ENCODE results near the gene RCAN2.

RCAN2 gene

DNA sequence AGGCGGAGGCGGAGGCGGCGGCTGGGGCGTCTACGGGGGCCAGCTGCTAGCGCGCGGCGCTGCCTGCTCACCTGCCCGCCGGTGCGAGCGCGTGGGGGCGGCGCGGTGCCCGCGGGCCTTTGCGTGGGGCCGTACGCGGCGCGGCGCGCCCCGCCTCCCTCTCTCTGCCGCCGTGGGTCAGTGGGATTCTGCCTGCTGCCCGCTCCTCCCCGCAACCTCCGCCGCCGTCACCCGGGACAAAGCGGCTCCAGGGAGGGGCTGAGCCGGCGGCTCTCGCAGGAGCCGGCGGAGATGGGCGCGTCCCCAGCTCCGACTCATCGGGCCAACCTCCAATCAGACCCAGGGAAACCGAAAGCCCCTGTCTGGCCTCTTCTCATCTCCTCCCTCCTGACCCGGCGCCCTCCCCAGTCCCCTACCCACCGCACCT lies at the start of gene RCAN2:
Gene RCAN2 (minus strand): TSS at position 249 of the 427 bp plus-strand sequence.
- H3K36me3 Mint-ChIP-seq (ENCODE audit: insufficient read depth) = peaks cover 4% of the 10 kb centered on the region
- no peak within 1 kb of the TSS for H3K27ac Mint-ChIP-seq (ENCODE audit: low read depth)

DNA sequence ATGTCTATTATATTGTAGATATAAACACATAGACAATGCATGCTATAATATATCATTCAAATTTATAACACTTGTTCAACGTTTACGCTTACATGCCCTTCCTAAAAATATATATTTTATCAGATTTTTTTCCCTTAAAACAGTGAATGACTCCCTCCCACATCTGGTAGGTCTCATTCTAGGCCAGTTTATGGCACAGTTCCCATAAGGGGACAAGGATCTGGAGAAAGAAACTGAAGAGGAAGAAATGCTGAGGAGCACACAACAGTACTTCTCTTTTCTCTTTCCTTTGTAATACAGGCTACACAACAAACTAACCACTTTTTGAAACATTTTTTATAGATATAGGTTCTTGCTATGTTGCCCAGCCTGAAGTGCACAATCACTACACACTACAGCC lies 48.6 kb upstream of the RCAN2 start:
- no peaks in the 10 kb centered on the region for H3K36me3 Mint-ChIP-seq (ENCODE audit: insufficient read depth)
- H3K4me3 Mint-ChIP-seq = no peak overlapping the region
- peaks cover 85% of the 10 kb centered on the region for H3K27me3 Mint-ChIP-seq
- ATAC-seq (replicated peaks; ENCODE audit: extremely low read depth, poor library complexity, severe bottlenecking) (no peak), DNase-seq (ENCODE audit: low spot score in 2 of 2) (no peak)
- H3K27ac Mint-ChIP-seq (ENCODE audit: low read depth) = no peak overlapping the region
- H3K4me1 Mint-ChIP-seq = no peaks in the 10 kb centered on the region
- peaks cover 6% of the 10 kb centered on the region for H3K9me3 Mint-ChIP-seq

More for the DNA sequence above, at the start of gene RCAN2:
- DNase-seq (ENCODE audit: low spot score in 2 of 2) (no peak), ATAC-seq (replicated peaks; ENCODE audit: extremely low read depth, poor library complexity, severe bottlenecking) (peak; percentile 45)
- no peaks in the 10 kb centered on the region for H3K4me1 Mint-ChIP-seq
- no peaks in the 10 kb centered on the region for H3K9me3 Mint-ChIP-seq
- peak within 1 kb of the TSS; percentile 64 for H3K4me3 Mint-ChIP-seq
- H3K27me3 Mint-ChIP-seq = peaks cover 90% of the 10 kb centered on the region

DNA sequence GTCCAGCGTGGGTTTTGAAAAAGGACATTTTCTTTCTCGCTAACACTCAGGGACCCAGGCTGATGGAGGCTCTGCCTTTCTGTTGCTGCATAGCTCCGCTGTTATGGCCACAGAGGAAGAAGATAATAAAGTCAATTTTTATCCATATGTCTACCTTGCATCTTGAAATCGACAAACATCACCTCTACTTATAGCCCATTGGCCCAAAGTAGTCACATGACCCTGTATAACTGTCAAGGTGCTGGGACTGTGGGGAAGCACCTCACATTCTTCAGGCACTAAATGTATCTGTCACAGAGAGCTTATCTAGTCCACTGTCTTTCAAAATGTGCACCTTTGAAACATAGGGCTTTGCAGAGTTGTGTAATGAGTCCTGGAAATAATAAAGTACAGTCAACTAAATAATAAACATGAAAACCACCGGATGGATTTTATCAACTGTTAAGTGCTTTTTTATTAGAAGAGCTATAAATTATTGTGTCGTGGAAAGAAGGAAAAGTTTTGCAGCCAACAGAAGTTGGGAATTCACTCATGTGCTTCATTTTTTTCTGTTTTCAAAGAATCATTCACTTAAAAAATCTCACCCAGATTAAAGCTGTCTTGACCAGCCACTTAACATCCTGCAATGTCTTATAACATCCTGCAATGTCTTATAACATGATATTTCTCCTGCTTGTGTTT lies 47.7 kb upstream of the RCAN2 start:
- Mint-ChIP-seq H3K9me3 (peaks cover 5% of the 10 kb centered on the region), H3K4me1 (no peaks in the 10 kb centered on the region), H3K36me3 (ENCODE audit: insufficient read depth) (no peaks in the 10 kb centered on the region), H3K27me3 (peaks cover 77% of the 10 kb centered on the region), H3K4me3 (no peak overlapping the region), H3K27ac (ENCODE audit: low read depth) (no peak overlapping the region)
- DNase-seq (ENCODE audit: low spot score in 2 of 2) = no peak
- no peak for ATAC-seq (replicated peaks; ENCODE audit: extremely low read depth, poor library complexity, severe bottlenecking)

DNA sequence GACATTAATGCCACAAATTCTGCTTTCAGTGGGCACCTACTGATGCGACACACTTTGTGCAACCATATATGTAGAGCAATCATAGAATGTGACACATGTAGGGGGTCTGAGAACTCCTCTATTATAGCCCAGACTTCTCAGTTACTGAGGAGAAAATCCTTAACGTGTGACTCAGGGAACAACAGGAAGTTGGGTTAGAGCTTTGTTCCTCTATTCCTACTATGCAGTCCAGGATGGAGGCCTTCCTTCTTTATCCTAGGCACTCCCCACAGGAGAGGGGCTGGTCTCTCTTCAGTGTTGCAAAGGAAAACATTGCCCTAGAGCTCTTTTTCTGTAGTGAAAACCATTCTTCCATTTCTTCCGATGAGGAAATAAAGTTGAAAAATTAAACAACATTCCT lies 39.6 kb upstream of the RCAN2 start:
- no peak overlapping the region for H3K27ac Mint-ChIP-seq (ENCODE audit: low read depth)
- H3K36me3 Mint-ChIP-seq (ENCODE audit: insufficient read depth) = no peaks in the 10 kb centered on the region
- no peaks in the 10 kb centered on the region for H3K9me3 Mint-ChIP-seq
- DNase-seq (ENCODE audit: low spot score in 2 of 2) (no peak), ATAC-seq (replicated peaks; ENCODE audit: extremely low read depth, poor library complexity, severe bottlenecking) (no peak)
- no peaks in the 10 kb centered on the region for H3K4me1 Mint-ChIP-seq
- H3K27me3 Mint-ChIP-seq = peaks cover 68% of the 10 kb centered on the region
- no peak overlapping the region for H3K4me3 Mint-ChIP-seq

DNA sequence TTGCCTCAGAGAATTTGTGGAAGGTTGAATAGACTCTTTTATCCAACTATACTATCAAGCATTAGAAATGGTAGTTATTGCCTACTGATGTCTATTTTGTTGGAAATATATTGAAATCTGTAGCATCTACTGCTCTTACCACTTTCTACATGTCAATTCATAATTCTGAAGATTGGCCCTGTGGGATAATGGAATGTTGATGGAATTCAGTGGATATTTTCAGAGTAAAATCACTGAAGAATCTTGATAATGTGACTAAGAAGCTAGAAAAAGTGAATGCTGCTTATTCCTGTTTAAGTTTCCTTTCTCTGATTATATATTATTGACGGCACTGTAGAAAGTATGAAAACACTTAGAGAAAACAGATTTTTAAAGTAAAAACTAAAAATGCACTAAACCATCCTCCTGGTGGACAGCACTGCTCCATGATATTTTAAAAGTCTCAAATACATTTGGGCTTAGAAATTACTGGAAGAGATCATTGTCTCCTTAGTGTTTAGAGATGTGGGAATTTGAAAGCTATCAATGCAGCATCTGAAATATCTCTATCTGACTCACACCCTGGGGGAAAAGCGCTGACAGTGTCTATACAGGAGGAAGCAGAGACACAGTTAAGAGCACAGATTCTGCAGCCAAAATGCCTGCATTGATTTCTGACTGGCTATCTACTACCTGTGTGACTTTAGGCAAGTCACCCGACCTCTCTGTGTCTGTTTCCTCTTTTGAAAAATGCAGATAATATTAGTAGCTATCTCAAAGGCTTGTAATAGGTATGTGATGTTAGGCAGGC lies 37.9 kb upstream of the RCAN2 start:
- ATAC-seq (replicated peaks; ENCODE audit: extremely low read depth, poor library complexity, severe bottlenecking) (no peak), DNase-seq (ENCODE audit: low spot score in 2 of 2) (no peak)
- peaks cover 75% of the 10 kb centered on the region for H3K27me3 Mint-ChIP-seq
- no peak overlapping the region for H3K27ac Mint-ChIP-seq (ENCODE audit: low read depth)
- no peaks in the 10 kb centered on the region for H3K36me3 Mint-ChIP-seq (ENCODE audit: insufficient read depth)
- no peaks in the 10 kb centered on the region for H3K9me3 Mint-ChIP-seq
- no peak overlapping the region for H3K4me3 Mint-ChIP-seq
- no peaks in the 10 kb centered on the region for H3K4me1 Mint-ChIP-seq

DNA sequence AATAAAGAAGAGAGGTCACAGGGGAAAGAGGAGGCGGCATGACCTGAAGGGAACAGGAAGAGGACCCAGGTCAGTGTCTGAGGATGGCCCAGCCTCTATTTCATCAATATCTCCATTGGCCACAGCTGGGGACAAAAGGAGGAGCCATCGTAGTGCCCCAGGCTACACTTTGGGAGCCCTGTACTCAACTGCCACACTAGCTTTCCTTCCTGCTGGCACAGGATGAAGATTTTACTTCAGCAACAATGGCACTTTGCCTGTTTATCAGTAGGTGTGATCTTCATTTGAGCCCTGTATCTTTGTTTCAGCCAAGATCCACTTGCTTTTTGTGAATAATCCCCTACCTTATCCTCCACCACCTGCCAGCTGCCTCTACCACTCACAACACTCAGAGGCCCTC lies 35.4 kb upstream of the RCAN2 start:
- DNase-seq (ENCODE audit: low spot score in 2 of 2) = no peak
- Mint-ChIP-seq H3K9me3 (no peaks in the 10 kb centered on the region), H3K4me1 (no peaks in the 10 kb centered on the region), H3K27ac (ENCODE audit: low read depth) (no peak overlapping the region), H3K27me3 (peaks cover 82% of the 10 kb centered on the region), H3K4me3 (no peak overlapping the region), H3K36me3 (ENCODE audit: insufficient read depth) (no peaks in the 10 kb centered on the region)
- ATAC-seq (replicated peaks; ENCODE audit: extremely low read depth, poor library complexity, severe bottlenecking) = no peak

DNA sequence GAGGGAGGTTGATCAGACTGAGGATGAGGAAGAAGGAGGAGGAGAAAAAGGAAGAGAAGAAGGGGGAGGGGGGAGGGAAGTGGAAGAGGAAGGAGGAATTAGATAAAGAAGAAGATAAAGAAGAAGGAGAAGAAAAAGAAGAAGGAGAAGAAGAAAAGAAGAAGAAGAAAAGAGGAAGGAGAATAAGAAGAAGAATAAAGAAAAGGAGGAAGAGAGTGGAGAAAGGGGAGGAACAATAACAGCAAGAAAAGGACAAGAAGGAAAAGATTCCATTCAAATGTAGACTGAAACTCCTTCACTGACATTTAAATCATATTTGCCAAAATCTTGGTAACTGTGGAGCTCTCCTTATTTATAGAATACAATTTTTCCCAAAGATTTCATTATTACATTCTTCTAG lies 34.3 kb upstream of the RCAN2 start:
- Mint-ChIP-seq H3K4me3 (no peak overlapping the region), H3K27ac (ENCODE audit: low read depth) (no peak overlapping the region), H3K9me3 (no peaks in the 10 kb centered on the region), H3K36me3 (ENCODE audit: insufficient read depth) (no peaks in the 10 kb centered on the region), H3K4me1 (no peaks in the 10 kb centered on the region), H3K27me3 (peaks cover 81% of the 10 kb centered on the region)
- no peak for ATAC-seq (replicated peaks; ENCODE audit: extremely low read depth, poor library complexity, severe bottlenecking)
- DNase-seq (ENCODE audit: low spot score in 2 of 2) = no peak

DNA sequence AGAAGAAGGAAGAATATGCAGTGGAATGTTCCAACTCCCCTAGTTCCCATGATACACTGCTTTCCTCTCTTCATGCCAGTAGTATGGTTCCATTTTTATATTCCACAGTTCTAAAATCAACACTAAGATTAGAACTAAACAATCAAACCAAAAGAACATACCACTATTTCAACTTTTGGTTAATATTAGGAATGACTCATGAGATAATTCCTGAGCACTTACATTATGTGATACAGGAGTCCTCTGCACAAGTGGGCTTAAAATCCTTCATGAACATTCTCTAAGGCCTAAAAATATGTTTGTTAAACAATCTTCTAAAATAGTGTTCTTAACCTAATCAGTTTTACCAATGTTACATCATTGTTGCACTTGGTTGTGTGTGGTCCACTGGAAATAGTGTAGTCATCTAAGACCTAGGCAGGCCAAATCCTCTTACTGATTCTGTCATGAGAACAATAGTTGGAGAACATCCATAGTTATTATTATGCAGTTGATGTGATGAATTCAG lies 30.3 kb upstream of the RCAN2 start:
- peaks cover 46% of the 10 kb centered on the region for H3K27me3 Mint-ChIP-seq
- H3K4me1 Mint-ChIP-seq = no peaks in the 10 kb centered on the region
- H3K4me3 Mint-ChIP-seq = no peak overlapping the region
- H3K27ac Mint-ChIP-seq (ENCODE audit: low read depth) = no peak overlapping the region
- no peaks in the 10 kb centered on the region for H3K9me3 Mint-ChIP-seq
- DNase-seq (ENCODE audit: low spot score in 2 of 2) (no peak), ATAC-seq (replicated peaks; ENCODE audit: extremely low read depth, poor library complexity, severe bottlenecking) (no peak)
- H3K36me3 Mint-ChIP-seq (ENCODE audit: insufficient read depth) = no peaks in the 10 kb centered on the region

DNA sequence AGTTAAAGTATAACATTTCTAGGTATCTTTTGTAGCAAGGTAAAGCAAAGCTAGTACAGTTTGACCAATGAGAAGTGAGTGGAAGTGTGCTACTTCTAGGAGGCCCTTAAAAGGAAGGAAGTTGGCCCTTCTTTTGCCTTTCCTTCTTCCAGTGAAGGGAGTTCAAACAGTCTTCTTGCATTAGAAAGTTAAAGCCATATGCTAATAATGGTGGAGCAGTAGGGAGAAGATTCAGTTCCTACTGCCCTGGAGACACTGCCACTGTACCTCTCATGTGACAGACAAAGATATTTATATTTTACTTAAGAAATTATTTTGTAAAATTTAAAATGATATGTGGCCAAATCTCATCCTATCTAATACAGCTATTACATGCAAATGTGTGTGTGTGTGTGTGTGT lies 26.0 kb upstream of the RCAN2 start:
- no peaks in the 10 kb centered on the region for H3K36me3 Mint-ChIP-seq (ENCODE audit: insufficient read depth)
- no peak overlapping the region for H3K27ac Mint-ChIP-seq (ENCODE audit: low read depth)
- DNase-seq (ENCODE audit: low spot score in 2 of 2) = no peak
- no peak overlapping the region for H3K4me3 Mint-ChIP-seq
- no peaks in the 10 kb centered on the region for H3K4me1 Mint-ChIP-seq
- H3K9me3 Mint-ChIP-seq = no peaks in the 10 kb centered on the region
- no peak for ATAC-seq (replicated peaks; ENCODE audit: extremely low read depth, poor library complexity, severe bottlenecking)
- H3K27me3 Mint-ChIP-seq = peaks cover 11% of the 10 kb centered on the region

DNA sequence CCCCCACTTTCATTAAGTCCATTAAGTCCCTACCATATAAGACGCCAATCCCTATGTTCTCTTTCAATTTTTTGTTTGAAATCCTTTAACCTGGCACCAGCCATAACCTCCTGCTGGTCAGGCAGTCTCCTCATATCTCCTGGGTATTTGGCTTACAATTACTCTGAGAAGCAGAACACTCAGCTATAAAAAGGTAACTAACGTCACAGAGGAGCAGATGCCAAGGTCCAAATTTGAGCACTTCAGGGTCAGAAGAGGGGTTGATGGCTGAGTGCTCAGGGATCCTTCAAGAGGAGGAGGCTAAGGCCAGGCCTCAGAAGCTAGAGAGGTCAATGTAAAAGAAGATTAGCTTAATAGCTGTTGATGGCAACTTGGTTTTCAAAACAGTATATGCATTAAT lies 22.3 kb upstream of the RCAN2 start:
- Mint-ChIP-seq H3K9me3 (no peaks in the 10 kb centered on the region), H3K36me3 (ENCODE audit: insufficient read depth) (no peaks in the 10 kb centered on the region), H3K4me1 (no peaks in the 10 kb centered on the region), H3K4me3 (no peak overlapping the region), H3K27me3 (peaks cover 6% of the 10 kb centered on the region), H3K27ac (ENCODE audit: low read depth) (no peak overlapping the region)
- DNase-seq (ENCODE audit: low spot score in 2 of 2) (no peak), ATAC-seq (replicated peaks; ENCODE audit: extremely low read depth, poor library complexity, severe bottlenecking) (no peak)

DNA sequence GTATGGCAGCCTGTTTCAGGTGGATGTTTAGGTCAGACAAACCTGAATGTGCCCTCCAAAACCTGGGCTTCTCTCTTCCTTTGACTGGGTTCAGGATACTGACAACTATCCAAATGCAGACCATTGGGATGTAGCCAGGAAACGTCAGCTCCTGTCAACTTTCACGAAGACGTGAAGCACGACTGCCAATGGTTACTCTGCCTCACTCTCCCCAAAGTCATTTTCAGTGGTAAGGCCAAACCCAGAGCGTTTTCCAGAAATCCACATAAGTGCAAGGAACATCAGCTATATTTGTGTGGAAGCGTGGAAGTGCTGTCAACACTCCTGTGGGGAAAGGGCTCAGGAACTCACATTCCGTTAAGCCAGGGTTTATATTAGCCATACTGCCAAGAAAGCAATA lies 20.1 kb upstream of the RCAN2 start:
- no peaks in the 10 kb centered on the region for H3K9me3 Mint-ChIP-seq
- H3K27me3 Mint-ChIP-seq = peaks cover 17% of the 10 kb centered on the region
- H3K4me3 Mint-ChIP-seq = no peak overlapping the region

DNA sequence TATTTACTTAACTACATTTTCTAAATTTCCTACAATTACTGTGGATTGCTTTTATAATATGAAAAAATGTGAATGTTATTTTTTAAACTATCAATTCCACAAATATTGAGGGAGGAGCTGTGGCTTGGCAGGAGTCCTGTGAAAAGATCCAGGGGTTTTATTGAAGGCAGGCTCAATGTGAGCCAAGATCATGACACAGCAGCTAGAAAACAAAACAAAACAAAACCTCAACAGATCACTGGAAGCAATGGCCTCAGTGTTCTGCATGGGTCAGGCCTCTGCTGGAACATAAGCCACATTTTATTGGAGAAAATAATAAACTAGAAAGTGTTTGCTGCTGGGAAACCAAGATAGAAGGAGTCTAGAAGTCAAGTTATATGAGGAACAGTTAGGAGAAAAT lies 19.4 kb upstream of the RCAN2 start:
- Mint-ChIP-seq H3K27me3 (peaks cover 22% of the 10 kb centered on the region), H3K27ac (ENCODE audit: low read depth) (no peak overlapping the region), H3K9me3 (no peaks in the 10 kb centered on the region), H3K36me3 (ENCODE audit: insufficient read depth) (no peaks in the 10 kb centered on the region), H3K4me1 (no peaks in the 10 kb centered on the region), H3K4me3 (no peak overlapping the region)
- DNase-seq (ENCODE audit: low spot score in 2 of 2) (no peak), ATAC-seq (replicated peaks; ENCODE audit: extremely low read depth, poor library complexity, severe bottlenecking) (no peak)

More for the DNA sequence above, 20.1 kb upstream of the RCAN2 start:
- Mint-ChIP-seq H3K27ac (ENCODE audit: low read depth) (no peak overlapping the region), H3K36me3 (ENCODE audit: insufficient read depth) (no peaks in the 10 kb centered on the region), H3K4me1 (no peaks in the 10 kb centered on the region)
- DNase-seq (ENCODE audit: low spot score in 2 of 2) (no peak), ATAC-seq (replicated peaks; ENCODE audit: extremely low read depth, poor library complexity, severe bottlenecking) (no peak)

DNA sequence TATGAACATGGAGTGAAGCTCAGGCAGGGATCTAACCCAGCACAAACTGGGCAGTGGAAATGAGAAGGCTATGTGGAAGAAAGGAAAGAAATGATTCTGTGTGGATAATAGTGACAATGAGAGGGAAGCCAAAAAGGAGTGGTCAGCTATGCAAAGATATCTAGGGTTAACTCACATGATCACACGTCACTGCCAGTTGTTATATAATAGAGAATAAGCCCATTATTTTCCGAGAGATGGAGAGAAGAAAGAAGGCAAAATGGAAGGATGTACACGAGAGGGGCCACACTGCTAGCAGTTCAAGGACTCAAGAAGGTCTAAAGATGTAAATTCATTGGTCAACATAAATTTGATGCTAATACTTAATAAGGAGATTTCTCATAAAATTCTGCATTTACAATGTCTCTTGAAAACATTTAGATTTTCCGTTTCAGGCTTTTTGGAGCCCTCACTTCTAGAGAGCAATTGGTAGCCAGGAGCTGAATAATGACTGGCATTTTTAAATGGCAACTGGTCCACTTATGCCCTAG lies 18.8 kb upstream of the RCAN2 start:
- no peak for DNase-seq (ENCODE audit: low spot score in 2 of 2)
- no peak overlapping the region for H3K27ac Mint-ChIP-seq (ENCODE audit: low read depth)
- peaks cover 28% of the 10 kb centered on the region for H3K27me3 Mint-ChIP-seq
- no peaks in the 10 kb centered on the region for H3K9me3 Mint-ChIP-seq
- no peaks in the 10 kb centered on the region for H3K36me3 Mint-ChIP-seq (ENCODE audit: insufficient read depth)
- no peaks in the 10 kb centered on the region for H3K4me1 Mint-ChIP-seq
- no peak for ATAC-seq (replicated peaks; ENCODE audit: extremely low read depth, poor library complexity, severe bottlenecking)
- H3K4me3 Mint-ChIP-seq = no peak overlapping the region
